Nephron (organoid): Measurements from ENCODE around the gene EEF1AKMT4.

Experiments used
- H3K27ac Mint-ChIP-seq, 3 experiments: 2 replicates each; pipeline ENCODE4 v1.8.0; 2020; ENCODE audit warnings: mixed read lengths in 3 of 3, mild to moderate bottlenecking in 2 of 3, moderate library complexity in 1 of 3
- H3K27me3 Mint-ChIP-seq: 2 replicates; pipeline ENCODE4 v1.8.0; 2021; ENCODE audit warnings: low read depth, mild to moderate bottlenecking, moderate library complexity, mixed read lengths
- H3K36me3 Mint-ChIP-seq: 2 replicates; pipeline ENCODE4 v1.8.0; 2020; ENCODE audit warnings: low read depth, mixed read lengths
- H3K4me1 Mint-ChIP-seq: 2 replicates; pipeline ENCODE4 v1.8.0; 2020; ENCODE audit warnings: mixed read lengths
- H3K4me3 Mint-ChIP-seq, 3 experiments: 2 replicates each; pipeline ENCODE4 v1.8.0; 2020; ENCODE audit warnings: mild to moderate bottlenecking in 3 of 3, mixed read lengths in 3 of 3, moderate library complexity in 2 of 3
- H3K9me3 Mint-ChIP-seq: 2 replicates; pipeline ENCODE4 v1.8.0; 2020; ENCODE audit warnings: mixed read lengths
- TF ChIP-seq, protein P1 (sequence below), 3 experiments: fragments of 200-600 bp; sonication (generic); IDR thresholded peaks; one replicate each; pipeline ENCODE4 v1.5.0; 2021; ENCODE audit warnings: antibody characterized with exemption in 3 of 3; ENCODE audit not compliant: unreplicated experiment in 3 of 3

EEF1AKMT4 gene

DNA sequence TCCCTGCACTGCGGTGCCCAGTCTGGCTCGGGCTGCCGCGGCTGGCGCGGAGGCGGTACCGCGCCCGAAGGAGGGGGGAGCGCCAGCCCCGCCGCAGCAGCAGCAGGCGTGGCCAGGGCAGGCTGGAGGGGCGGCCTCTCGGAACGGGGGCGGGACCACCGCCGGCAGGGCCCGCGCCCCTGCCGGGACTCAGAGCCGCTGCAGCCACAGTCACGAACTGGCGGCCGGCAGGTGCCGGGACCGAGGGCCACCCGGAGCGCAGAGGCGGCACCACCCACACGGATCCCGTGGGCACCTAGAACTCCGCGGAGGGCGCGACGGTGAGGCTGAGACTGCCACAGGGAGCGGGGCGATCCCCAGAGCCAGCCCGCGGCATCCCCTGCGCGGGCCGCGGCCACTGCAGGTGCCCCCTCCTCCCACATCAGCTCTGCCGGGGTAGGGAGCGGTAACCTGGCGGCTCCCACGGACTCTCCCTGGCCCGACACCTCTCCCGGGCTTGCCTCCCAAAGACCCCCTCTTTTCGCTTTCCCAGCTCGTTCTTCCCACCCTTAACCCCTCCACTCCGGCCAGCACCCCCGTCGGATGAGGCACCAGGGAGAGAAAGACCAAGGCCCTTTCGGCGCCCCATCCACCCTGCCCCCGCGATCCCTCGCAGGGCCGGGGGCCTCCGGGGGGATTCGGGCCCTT lies 19.9 kb upstream of the EEF1AKMT4 start, which contains the start of gene VWA5B2:
TSS of gene VWA5B2 (plus strand) at position 192 of the 687 bp plus-strand sequence. CDS start 944 bp downstream, outside the sequence.
- H3K4me1 Mint-ChIP-seq, result peaks cover 8% of the 10 kb centered on the region
- peaks cover 81% of the 10 kb centered on the region for H3K27me3 Mint-ChIP-seq
- H3K9me3 Mint-ChIP-seq, result no peaks in the 10 kb centered on the region
- no peak within 1 kb of the TSS for H3K27ac Mint-ChIP-seq
- TF ChIP-seq, protein P1, sequence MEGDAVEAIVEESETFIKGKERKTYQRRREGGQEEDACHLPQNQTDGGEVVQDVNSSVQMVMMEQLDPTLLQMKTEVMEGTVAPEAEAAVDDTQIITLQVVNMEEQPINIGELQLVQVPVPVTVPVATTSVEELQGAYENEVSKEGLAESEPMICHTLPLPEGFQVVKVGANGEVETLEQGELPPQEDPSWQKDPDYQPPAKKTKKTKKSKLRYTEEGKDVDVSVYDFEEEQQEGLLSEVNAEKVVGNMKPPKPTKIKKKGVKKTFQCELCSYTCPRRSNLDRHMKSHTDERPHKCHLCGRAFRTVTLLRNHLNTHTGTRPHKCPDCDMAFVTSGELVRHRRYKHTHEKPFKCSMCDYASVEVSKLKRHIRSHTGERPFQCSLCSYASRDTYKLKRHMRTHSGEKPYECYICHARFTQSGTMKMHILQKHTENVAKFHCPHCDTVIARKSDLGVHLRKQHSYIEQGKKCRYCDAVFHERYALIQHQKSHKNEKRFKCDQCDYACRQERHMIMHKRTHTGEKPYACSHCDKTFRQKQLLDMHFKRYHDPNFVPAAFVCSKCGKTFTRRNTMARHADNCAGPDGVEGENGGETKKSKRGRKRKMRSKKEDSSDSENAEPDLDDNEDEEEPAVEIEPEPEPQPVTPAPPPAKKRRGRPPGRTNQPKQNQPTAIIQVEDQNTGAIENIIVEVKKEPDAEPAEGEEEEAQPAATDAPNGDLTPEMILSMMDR (IDR thresholded peaks at IDR 0.05; ENCODE audit: unreplicated experiment in 3 of 3), result peak; percentile 25 to 38 (median 29)
- H3K4me3 Mint-ChIP-seq, result peak within 1 kb of the TSS; percentile 70 to 82 (median 73)
- H3K36me3 Mint-ChIP-seq, result no peaks in the 10 kb centered on the region

DNA sequence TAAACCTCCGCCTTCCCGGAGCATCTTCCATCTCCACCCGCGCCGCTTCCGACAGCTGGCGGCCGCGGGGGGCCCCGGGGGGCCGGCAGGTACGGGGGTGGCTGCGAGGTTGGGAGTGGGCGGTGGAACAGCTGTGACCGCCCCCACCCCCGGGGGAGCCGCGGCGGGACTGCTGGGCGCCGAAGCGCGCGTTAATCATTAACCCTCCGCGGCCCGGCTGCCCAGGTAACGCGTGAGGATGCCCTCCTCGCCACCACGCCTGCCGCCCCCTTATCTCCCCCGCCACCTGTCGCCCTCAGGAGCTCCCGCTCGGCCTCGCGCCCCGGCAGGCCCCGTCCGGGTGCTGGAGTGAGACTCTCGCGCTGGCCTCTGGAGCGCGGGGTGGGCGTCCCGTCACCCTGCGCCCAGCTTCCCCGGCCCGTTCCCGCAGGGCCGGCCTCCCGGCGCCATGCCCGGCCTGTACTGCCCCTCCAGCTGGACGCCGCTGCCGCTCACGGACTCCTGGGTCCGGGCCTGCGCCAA lies 19.3 kb upstream of the EEF1AKMT4 start:
- Mint-ChIP-seq H3K27me3 (peaks cover 82% of the 10 kb centered on the region), H3K4me3 (no peak overlapping the region), H3K4me1 (peaks cover 8% of the 10 kb centered on the region), H3K36me3 (no peaks in the 10 kb centered on the region), H3K9me3 (no peaks in the 10 kb centered on the region), H3K27ac (no peak overlapping the region)
- TF ChIP-seq, protein P1 (IDR thresholded peaks at IDR 0.05; ENCODE audit: unreplicated experiment in 3 of 3), result no peak

DNA sequence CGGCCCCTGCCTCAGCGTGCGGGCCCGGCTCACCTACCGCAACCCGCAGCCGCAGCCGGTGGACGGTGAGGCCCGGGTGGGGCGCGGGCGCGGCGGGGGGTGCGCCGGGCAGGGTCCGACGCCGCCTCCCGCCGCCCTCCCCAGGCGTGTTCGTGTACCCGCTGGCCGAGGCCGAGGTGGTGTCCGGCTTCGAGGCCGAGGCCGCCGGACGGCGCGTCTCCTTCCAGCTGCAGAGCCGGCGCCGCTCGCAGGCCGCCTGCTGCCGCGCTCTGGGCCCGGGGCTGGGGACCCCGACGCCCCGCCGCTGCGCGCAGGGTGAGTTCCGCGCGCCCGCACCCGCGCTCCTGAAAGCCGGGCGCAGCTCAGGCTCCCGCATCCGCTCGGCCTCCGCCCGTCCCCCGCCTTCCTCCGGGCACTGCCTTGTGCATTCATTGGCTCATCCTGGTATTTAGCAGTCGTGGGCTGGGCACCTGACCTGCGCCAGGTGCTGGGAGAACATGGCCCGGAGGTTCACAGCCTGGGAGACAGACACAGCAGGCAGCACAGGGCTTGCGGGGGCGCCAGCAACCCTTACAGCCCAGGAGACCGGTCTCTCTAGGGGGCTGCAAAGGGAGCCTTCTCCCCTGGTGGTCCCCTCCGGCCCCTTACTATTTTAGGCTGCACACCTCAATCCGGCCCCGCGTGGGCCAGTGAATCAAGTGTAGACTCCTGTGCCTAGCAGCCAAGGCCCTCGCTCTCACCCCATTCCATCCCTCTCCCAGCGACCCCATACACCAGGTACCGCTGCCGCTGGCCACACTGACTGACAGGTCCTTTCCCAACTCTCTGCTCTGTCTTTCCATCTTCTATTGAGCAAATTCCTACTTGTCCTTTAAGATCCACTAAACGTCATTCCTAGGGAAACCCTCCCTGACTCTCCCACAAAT lies 18.6 kb upstream of the EEF1AKMT4 start:
- no peak overlapping the region for H3K27ac Mint-ChIP-seq
- H3K9me3 Mint-ChIP-seq, result no peaks in the 10 kb centered on the region
- H3K4me1 Mint-ChIP-seq, result peaks cover 8% of the 10 kb centered on the region
- H3K36me3 Mint-ChIP-seq, result no peaks in the 10 kb centered on the region
- H3K4me3 Mint-ChIP-seq, result peak overlapping the region; percentile 64 to 74 (median 72)
- H3K27me3 Mint-ChIP-seq, result peaks cover 82% of the 10 kb centered on the region
- TF ChIP-seq, protein P1 (IDR thresholded peaks at IDR 0.05; ENCODE audit: unreplicated experiment in 3 of 3), result no peak

DNA sequence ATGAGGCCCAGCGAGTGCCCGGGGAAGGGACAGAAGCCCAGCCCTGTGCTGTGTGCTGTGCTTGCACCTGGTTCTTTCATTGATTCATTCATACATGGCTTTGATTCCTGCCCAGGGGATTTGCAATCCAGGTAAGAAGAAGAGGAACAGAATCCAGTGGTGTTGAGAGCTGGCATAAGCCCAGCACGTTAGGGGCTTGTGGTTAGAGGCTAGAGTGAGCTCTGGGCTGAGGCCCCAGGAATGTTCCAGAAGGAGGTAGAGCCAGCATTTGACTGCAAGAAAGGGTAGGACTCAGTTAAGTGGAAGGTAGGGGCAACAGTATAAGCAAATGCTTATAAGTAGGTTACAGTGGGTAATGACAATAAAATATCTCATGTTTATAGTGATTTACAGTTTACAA lies 17.8 kb upstream of the EEF1AKMT4 start:
- H3K27ac Mint-ChIP-seq, result no peak overlapping the region
- peaks cover 8% of the 10 kb centered on the region for H3K4me1 Mint-ChIP-seq
- H3K9me3 Mint-ChIP-seq, result no peaks in the 10 kb centered on the region
- TF ChIP-seq, protein P1 (IDR thresholded peaks at IDR 0.05; ENCODE audit: unreplicated experiment in 3 of 3), result no peak
- H3K27me3 Mint-ChIP-seq, result peaks cover 77% of the 10 kb centered on the region
- H3K4me3 Mint-ChIP-seq, result peak overlapping the region; percentile 64 to 74 (median 72)
- H3K36me3 Mint-ChIP-seq, result no peaks in the 10 kb centered on the region

DNA sequence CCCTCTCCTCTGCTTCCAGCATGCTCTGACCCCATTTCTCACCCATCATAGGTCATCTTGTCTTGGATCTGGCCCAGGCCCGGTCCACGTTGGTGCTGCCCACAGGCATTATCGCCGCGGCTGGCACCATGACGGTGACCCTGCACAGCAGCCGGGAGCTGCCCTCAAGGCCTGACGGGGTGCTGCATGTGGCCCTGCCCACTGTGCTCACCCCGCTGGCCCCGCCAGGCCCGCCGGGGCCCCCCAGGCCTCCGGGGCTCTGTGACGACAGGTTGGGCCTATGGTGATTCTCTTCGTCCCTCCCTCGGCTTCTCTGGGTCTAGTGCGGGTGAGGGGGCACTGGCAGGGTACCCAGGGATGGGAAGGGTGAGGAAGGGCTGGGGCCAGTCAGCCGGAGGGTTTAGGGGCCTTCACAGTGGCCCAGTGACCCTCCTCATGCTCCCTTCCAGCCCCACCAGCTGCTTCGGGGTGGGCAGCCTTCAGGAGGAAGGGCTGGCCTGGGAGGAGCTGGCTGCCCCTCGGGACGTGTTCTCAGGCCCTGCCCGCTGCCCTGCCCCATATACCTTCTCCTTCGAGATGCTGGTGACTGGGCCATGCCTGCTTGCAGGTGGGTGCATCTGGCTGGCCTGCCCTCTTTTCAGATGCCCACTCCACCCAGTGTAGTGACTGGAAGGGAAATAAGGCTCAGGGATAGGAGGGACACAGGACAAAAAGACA lies 16.2 kb upstream of the EEF1AKMT4 start:
- Mint-ChIP-seq H3K9me3 (no peaks in the 10 kb centered on the region), H3K4me3 (no peak overlapping the region), H3K27me3 (peaks cover 75% of the 10 kb centered on the region), H3K27ac (no peak overlapping the region), H3K36me3 (no peaks in the 10 kb centered on the region), H3K4me1 (peaks cover 8% of the 10 kb centered on the region)
- TF ChIP-seq, protein P1 (IDR thresholded peaks at IDR 0.05; ENCODE audit: unreplicated experiment in 3 of 3), result no peak
